Activated CD8-positive, alpha-beta memory T cell treated with anti-CD3 and anti-CD28 coated beads for 36 hours (primary cell): Measurements from ENCODE around the gene NDUFS1. TPM values are rescaled to one million over a fixed set of nuclear protein-coding genes. Genes with fewer than 3 reads are reported as not detected.
"Not testable (repeated sequence)": the region's sequence is repeated elsewhere in the genome, so short reads cannot be mapped to it uniquely, and the experiment has no call there.

Experiments
- CTCF ChIA-PET: fragments of 350-600 bp; sonication (Branson Sonifier 250); formaldehyde crosslinking; loops from one replicate; lab custom pipeline; 2021; ENCODE audit warnings: antibody characterized with exemption; lab: Charles Lee
- POLR2A ChIA-PET: fragments of 350-600 bp; sonication (Branson Sonifier 250); formaldehyde crosslinking; loops from one replicate; lab custom pipeline; 2021; ENCODE audit warnings: antibody characterized with exemption; lab: Charles Lee
- total RNA-seq, 2 experiments: library from RNA; stranded (reverse); gene quantifications; one replicate each; pipeline ENCODE4 v1.2.3, GENCODE V29; 2021

Gene NDUFS1
- total RNA-seq, result 100 to 1,000 TPM in 1 of 2 experiments, 10 to 100 TPM in 1; 96.4 to 101 TPM

DNA sequence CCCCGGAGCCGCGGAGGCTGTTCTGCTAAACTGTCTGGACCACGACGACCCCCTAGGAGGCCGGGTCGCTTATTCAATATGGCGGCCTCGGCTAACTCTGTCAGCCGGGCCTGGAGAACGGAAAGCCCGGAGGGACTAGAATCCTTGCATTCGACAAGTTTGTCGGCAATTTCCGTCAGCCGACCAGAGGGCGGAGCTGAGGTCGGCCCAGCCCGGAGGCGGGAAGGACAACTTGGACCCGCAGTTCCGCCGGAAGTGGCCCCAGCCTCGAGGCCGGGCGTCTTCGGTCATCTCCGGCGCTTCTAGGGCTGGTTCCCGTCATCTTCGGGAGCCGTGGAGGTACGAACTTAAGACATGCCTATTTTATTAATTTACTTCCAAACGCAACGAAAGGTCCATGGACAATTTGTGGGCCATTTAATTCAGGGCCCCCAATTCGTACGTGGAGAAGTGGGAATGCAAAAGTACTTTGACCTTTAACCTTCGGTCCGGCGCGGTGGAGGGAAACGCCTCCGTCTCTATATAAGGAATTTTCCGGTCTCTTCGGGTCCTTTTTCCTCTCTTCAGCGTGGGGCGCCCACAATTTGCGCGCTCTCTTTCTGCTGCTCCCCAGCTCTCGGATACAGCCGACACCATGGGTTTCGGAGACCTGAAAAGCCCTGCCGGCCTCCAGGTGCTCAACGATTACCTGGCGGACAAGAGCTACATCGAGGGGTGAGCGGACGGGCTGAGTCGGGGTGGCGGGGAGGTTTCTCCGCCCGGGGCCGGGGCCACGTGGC is at the start of gene NDUFS1, which contains the start of gene EEF1B2:
Gene NDUFS1, minus strand, starts transcription at position 99 of the 779 bp plus-strand sequence. CDS start 5,766 bp downstream, outside the sequence.
Gene EEF1B2, plus strand, starts transcription at position 550 of the 779 bp plus-strand sequence. Its CDS starts 85 bp downstream, at position 635.
- ChIA-PET CTCF (no interaction called here), POLR2A (interaction anchor here (1.1 kb wide), 1 partner anchor 74 kb away, joined by 6 read pairs; the partner anchor contains the start of gene INO80D)

DNA sequence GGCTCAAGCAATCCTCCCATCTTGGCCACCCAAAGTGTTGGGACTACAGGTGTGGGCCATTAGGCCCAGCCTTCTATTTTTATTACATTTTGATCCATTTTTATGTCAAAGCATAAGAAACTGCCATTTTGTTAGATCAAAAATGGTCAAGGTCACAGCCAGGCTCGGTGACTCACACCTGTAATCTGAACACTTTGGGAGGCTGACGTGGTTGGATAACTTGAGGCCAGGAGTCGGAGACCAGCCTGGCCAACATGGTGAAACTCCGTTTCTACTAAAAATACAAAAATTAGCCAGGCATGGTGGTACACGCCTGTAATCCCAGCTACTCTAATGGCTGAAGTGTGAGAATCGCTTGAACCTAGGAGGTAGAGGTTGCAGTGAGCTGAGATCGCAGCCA is 49.7 kb upstream of the NDUFS1 start:
- CTCF ChIA-PET, result no interaction called here
- POLR2A ChIA-PET, result no interaction called here

DNA sequence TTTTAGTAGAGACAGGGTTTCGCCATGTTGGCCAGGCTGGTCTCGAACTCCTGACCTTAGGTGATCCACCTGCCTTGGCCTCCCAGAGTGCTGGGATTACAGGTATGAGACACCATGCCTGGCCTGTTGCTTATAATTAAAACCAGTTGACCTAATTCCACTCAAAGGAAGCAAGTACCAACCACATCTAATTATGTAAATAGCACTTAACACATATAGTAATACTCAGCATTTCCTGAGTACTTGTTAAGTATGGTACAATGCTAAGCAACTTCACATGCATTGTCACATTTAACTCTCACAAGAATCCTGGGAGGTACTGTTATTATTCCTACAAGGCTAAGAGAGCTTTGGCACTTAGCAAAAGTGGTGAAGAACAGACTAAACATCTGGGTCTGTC is 48.1 kb upstream of the NDUFS1 start:
- POLR2A ChIA-PET, CTCF ChIA-PET: not testable (repeated sequence)

DNA sequence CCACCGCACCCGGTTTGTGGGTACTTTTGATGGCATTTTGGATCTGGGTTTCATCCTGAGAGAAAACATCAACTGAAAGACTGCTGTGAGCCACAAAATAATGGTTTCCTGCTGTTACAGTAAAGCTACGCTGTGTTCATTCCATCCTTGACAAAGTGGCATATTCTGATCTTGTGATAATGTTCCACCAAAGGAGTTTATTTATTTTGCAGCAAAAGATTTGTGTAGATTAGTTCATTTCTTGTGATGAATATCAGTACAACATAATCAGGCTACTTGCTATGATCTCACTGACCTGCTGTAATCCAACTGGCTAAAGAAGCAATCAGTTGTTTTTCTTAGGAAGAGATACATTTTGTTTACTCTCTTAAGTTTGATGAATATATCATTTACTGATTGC is 45.5 kb upstream of the NDUFS1 start:
- CTCF ChIA-PET, result interaction anchor here (1.5 kb wide), 1 partner anchor 10 kb away, joined by 8 read pairs; no protein-coding TSS in a partner anchor
- POLR2A ChIA-PET, result no interaction called here

DNA sequence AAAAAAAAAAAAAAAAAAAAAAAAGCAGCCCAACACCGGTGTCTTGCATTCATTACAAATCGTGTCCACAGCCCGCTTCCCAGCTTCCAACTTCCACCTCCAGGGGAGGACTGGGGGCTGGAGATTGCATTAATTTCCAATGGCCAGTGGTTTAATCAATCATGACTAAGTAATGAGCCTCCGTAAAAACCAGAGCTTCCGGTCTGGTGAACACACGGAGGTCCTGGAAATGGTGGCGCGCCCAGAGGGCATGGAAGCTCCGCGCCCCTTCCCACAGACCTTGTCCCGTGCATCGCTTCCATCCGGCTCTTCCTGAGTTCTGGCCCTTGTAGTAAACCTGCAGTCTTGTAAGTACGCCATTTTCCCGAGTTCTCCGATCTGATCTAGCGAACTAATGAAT is 44.1 kb upstream of the NDUFS1 start:
- ChIA-PET CTCF (interaction anchor here (0.7 kb wide), 1 partner anchor 52 kb away, joined by 4 read pairs; no protein-coding TSS in a partner anchor), POLR2A (no interaction called here)

DNA sequence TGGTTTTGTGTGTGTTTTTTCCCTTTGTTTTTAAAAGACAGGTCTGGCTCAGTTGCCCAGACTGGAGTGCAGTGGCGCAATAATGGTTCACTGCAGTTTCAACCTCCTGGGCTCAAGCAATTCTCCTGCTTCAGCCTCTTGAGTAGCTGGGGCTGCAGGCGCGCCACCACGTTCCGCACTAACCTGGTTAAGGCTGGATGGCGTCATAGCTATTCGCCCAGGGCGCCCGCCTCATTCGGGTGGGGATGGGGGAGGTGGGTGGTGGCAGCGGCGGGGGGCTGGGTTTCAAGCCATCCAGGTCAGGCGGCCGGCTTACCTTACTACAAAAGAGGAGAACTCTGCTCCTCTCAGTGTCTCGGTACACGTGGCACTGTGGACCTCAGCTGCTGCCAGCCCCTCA is 43.2 kb upstream of the NDUFS1 start:
- ChIA-PET CTCF (no interaction called here), POLR2A (no interaction called here)

DNA sequence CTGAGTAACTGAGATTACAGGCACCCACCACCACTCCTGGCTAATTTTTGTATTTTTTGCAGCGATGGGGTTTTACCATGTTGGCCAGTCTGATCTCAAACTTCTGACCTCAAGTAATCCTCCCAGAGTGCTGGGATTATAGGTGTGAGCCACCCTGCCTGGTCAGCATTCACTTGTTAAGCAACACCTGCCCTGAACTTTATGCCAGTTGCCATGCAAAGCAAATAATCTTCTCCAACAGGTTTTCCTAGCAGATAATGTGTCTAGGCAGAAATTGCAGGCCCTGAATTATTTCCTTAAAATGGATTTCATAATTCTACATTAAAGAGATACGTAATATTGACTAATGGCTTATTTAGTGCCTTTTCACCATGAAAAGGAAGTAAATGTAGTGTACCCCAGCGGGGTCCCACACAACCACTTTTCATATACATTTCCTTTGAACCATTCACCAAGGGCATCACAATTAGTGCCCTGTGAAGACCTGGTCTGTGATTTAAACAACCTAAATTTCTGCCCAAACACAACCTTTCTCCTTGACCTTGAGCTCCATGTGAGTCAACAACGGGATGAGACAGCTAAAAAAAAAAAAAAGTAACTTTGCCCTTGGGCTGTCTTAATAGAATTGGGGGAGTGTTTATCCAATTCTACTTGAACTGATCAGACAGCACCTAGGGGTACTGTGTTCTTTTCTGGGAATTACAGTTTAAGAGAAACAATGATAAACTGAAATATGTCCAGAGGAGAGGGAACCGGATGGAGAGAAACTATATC is 42.0 kb upstream of the NDUFS1 start:
- CTCF ChIA-PET, result no interaction called here
- POLR2A ChIA-PET, result no interaction called here

DNA sequence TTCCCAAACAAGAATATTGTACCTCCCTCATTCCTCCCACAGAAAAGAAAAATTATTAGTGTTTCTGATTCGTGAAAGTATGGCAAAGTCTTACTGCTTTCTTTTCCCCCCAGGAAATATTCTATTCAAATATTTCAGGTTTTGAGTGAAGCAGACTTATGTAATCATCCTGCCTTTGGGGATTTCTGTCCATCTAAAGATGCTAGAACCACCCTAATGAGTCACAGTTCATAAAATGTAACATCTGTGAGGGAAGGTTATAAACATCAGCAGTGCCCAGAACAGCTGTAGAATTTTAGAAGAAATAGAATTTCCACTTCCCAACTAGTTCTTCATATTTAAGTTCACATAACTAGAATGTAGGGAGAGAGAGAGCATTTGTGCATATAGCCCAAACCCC is 39.4 kb upstream of the NDUFS1 start:
- ChIA-PET CTCF (no interaction called here), POLR2A (no interaction called here)

DNA sequence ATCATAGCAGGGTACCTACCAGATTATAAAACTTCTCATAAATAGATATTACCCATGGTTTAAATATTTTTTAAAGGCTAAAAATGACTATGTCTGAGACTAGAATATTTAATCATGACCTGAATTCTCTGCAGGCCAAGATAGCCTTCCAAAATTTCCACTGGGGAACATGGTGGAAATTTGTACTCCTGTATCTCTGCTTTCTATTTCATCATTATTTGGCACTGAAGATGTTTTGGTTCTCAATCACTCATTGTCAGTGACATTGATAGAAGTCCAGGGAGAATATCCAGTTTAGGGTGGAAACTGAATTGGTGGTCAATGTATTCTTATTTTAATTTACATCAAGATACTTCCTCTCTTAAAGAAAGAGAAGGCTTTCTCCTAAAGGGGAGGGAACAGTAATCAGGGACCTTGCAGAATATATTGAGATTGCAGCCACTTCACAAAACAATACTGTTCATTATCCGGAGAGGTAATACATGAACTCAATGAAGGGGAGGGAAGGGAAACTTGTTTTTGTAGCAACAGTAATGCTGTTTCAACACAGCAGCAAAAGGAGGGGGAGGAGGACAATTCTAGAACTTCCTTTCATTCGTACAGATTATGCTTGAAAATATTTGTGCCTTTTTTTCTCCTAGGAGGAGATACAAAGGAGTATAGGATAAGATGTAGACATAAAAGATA is 34.6 kb upstream of the NDUFS1 start:
- CTCF ChIA-PET, result no interaction called here
- POLR2A ChIA-PET, result no interaction called here

DNA sequence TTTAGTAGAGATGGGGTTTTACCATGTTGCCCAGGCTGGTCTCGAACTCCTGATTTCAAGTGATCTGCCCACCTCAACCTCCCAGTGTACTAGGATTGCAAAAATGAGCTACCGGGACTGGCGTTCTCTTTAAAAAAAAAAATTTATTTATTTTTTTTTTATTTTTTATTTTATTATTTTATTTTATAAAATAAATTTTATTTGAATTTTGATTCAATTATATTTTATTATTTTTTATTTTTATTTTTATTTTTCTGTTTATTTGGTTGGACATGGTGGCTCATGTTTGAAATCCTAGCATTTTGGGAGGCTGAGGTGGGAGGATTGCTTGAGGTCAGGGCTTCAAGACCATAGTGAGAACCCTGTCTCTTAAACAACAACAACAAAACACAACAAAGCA is 32.9 kb upstream of the NDUFS1 start:
- CTCF ChIA-PET, result interaction anchor here (0.7 kb wide), 1 partner anchor 12 kb away, joined by 3 read pairs; no protein-coding TSS in a partner anchor

DNA sequence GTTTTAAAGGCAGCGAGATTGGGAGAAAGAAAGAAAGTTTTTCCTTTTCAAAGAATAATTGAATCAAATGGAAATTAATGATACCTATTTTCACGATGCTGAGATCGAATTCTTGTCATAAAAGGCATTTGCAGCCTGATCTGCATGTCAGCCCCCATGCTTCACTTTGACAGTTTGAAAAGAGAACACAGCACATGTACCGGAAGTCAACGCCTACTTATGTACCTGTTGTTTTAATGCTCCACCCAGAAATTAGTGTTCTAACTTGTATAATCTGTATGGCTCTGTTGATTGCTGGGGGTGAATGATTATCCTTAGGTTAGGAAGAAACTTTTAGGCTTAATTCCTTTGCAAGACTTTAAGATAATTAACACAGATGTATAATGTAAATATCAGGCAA is 31.4 kb upstream of the NDUFS1 start:
- CTCF ChIA-PET, result no interaction called here
- POLR2A ChIA-PET, result no interaction called here

More for the DNA sequence above, 32.9 kb upstream of the NDUFS1 start:
- POLR2A ChIA-PET, result no interaction called here

DNA sequence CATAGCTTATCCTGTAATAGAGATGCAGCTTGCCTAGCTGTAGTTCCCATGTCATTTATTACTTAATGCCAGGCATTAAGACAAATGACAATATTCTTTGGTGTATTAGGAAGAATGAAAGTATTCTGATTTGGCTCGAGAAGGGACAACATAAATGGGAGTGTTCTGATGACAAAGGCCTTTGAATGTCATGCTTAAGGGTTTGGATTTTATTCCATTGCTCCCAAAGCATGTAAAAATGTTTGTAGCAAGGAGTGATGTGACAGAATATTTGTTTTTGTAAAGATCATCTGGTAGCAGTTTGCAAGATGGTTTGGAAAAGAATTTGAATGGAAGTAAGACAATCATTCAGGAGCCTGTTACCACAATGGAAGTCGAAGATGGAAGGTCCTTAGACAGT is 30.9 kb upstream of the NDUFS1 start:
- ChIA-PET POLR2A (no interaction called here), CTCF (no interaction called here)

DNA sequence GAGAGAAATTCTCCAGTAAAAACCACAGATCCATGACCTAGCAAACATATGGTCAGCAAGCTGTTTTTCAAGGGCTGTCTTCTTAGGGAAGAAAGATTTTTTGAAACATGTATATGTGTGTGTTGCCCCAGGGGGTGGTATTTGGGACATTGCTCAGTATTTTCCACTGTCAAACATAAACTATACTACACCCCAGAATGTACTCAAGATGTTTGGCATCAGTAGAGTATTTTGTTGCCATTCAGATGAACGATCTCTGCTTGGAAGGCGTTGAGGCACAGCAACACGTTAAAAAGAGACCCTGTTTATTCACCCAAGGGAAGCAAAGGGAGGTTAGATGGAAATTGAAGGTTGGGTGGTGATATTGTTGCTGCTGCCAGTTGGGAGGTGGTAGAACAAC is 30.4 kb upstream of the NDUFS1 start:
- POLR2A ChIA-PET, result no interaction called here
- CTCF ChIA-PET, result no interaction called here

DNA sequence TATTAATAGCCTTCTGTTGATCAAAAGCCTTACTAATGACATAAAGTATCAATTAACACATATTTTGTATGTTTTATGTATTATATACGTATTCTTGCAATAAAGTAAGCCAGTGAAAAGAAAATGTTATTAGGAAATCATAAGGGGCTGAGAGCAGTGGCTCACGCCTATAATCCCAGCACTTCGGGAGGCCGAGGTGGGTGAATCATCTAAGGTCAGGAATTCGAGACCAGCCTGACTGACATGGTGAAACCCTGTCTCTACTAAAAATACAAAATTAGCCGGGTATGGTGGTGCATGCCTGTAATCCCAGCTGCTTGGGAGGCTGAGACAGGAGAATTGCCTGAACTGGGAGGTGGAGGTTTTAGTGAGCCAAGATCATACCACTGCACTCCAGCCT is 22.3 kb upstream of the NDUFS1 start:
- CTCF ChIA-PET, POLR2A ChIA-PET: not testable (repeated sequence)

DNA sequence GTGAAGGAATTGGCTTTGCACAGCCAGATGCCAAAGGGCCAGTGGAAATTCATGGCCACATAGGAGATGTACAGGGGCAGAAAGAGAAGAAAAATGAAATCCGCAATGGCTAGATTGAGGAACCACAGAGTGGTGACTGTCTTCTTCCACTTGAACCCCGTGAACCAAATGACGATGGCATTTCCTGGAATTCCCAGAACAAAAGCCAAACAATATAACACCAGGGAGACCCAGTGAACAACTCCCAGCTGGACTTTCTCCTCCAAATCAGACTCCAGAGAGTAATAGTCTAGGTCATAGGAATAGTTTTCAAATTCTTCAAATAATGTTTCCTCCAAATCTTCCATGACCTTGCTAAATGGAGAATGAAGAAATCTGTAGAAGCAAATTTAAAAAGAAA is 17.7 kb upstream of the NDUFS1 start:
- ChIA-PET POLR2A (no interaction called here), CTCF (no interaction called here)

DNA sequence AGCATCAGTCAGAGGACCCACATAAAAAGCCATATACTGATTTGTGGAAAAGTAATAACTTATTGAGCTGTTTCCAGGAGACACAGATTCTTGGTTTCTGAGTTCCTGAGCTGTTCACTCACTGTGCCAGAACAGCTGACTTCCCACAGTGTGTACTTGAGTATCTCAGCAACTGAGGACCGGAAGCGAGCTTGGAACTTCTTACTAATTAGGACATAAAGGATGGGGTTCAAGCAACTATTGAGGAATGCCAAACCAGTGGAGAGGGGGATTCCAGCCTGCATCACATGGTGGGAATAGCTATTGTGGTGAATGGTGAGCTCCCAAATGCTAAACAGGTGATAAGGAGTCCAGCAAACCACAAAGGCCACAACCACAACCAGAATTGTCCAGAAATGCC is 16.9 kb upstream of the NDUFS1 start:
- ChIA-PET POLR2A (no interaction called here), CTCF (no interaction called here)

DNA sequence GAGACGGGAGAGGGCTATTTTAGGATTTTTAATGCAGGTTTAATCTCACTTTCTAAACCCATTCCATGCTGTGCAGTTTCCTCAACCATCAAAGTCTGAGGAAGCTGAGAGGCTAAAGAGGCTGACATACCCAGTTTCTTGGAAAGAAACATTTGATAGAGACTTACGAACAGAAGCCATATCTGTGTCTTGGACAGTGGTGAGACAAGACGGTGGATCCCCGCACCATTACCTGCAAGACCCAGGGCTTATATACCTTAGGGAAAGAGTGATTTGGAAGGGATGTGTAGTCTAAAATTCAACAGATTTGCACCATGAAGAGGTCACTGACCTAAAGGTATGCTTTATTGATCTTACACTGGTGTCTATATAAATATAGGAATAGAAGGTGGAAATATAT is 13.9 kb upstream of the NDUFS1 start:
- ChIA-PET CTCF (no interaction called here), POLR2A (no interaction called here)

DNA sequence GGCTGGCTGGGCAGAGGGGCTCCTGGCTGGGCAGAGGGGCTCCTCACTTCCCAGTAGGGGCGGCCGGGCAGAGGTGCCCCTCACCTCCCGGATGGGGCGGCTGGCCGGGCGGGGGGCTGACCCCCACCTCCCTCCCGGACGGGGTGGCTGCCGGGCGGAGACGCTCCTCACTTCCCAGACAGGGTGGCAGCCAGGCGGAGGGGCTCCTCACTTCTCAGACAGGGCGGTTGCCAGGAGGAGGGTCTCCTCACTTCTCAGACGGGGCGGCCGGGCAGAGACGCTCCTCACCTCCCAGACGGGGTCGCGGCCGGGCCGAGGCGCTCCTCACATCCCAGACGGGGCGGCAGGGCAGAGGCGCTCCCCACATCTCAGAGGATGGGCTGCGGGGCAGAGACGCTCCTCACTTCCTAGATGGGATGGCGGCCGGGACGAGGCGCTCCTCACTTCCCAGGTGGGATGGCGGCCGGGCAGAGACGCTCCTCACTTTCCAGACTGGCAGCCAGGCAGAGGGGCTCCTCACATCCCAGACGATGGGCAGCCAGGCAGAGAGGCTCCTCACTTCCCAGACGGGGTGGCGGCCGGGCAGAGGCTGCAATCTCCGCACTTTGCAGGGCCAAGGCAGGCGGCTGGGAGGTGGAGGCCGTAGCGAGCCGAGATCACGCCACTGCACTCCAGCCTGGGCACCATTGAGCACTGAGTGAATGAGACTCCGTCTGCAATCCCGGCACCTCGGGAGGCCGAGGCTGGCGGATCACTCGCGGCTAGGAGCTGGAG is 12.6 kb upstream of the NDUFS1 start:
- CTCF ChIA-PET, POLR2A ChIA-PET: not testable (repeated sequence)

DNA sequence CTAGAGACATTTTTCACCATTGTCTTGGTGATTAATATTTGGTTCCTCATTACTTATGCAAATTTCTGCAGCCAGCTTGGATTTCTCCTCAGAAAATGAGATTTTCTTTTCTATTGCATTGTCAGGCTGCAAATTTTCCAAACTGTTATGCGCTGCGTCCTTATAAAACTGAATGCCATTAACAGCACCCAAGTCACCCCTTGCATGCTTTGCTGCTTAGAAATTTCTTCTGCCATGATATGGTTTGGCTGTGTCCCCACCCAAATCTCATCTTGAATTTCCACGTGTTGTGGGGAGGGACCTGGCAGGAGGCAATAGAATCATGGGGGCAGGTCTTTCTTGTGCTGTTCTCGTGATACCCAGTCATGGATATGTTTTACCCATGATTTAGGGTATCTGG is 9.0 kb upstream of the NDUFS1 start:
- CTCF ChIA-PET, POLR2A ChIA-PET: not testable (repeated sequence)
